CD4-positive, alpha-beta T cell treated with Interleukin-4 for 4 hours (primary cell): Measurements from ENCODE around the gene KLHL29.

Experiments used
- DNase-seq: peaks from one replicate; pipeline ENCODE4 v3.0.0-alpha.2; 2020

KLHL29 gene

DNA sequence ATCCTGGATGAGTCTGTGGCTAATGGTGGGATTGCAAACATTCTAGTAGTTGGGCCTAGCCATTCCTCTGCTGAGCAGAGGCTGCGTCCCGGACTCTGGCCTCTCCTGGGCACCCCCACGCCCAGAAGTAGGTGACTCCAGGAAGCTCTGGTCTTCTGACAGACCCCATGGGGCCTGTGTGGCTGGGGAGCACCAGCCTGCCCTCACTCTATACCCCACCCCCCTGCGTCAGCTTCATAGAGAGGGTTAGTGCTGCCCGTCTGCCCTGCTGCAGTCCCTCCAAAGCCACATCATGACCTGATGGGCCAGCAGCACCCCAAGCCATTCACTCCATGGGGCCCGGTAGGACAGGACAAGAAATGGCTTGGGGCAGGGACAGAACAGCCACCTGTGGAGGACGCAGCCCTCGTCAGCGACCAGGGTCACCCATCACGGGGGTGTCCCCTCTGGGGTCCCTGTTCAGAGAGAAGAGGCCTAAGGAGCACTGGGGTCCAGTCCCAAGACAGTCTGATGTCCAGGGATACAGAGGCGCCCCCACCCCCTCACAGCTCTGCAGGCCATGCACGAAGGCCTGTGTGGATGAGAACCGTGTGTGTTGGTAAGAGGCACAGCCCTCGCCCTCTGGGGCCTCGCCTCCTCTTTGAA lies 303.6 kb downstream of the KLHL29 start:
- DNase-seq = no peak

DNA sequence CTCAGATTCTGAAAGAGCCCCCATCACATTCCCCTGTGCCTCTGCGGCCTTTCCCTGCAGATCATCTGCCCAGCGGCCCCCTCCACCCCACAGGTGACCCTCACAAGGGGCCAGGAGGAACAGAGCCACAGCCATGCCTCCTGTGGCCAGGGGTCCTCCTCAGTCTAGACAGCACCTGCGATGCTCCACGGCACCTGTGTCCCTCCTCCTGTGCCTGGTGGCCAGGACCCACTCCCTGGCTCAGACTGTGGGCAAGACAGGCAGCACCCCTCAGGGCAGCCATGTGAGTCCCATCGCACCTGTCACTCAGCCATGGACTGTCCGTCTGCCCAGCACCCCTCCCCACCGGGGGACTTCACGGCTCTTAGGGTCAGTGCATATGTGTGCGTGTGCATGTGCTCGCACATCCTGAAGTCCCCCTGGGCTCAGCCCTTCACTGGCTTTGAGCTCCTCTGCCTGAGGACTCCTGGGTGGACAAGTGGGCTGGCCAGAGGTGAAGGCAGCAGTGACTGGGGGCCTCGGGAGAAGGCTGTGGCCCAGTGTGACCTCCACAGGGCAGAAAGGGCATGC lies 304.2 kb downstream of the KLHL29 start:
- no peak for DNase-seq

DNA sequence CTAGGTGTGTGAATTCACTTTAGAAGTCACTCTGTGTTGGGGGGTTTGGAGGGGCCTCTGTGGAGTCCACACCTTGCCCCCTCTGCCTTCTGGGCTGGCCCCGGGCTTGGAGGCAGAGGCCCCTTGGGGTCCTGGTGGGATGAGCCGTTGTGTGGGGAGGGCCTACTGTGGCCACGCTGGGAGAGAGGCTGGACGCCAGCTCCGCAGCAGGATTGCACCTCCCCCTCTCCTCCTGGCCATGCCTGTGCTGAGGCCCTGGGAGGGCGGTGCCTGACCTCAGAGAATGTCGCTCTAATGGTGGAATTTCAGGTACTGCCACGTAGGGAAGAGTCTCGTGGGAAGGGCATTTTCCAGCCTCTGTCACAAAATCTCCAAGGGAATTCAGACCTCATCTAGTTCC lies 304.9 kb downstream of the KLHL29 start:
- DNase-seq = no peak

DNA sequence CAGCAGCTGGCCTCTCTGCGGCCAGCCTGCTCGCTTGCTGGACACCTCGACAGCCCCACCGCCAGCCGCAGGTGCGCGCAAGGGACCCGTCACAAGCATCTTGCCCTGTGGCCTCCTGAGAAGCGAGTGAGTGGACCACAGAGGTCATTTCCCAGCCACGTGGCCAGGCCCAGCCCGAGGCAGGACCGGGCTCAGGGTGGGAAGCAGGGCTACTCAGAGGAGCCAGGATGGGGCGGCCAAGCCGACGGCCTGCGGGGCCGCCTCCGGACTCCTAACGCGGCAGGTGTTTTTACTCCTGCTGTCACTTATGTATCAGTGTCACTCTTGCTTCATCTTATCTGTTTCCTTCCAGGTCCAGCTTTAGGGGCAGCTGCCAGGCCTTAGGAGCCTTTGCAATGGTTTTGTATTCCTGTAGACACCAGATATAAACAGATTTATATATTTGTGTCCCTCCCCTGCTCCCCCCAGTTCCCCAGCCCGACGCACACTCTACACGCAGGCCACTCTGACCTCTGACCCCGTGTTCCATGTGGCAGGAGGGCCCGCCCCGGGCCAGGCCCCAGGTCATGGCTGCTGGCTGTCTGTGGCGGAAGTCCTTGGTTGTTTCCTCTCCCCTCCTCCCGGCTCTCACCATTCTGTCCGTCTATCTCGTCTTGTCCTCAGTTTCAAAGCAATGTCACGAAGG lies 305.6 kb downstream of the KLHL29 start:
- no peak for DNase-seq

DNA sequence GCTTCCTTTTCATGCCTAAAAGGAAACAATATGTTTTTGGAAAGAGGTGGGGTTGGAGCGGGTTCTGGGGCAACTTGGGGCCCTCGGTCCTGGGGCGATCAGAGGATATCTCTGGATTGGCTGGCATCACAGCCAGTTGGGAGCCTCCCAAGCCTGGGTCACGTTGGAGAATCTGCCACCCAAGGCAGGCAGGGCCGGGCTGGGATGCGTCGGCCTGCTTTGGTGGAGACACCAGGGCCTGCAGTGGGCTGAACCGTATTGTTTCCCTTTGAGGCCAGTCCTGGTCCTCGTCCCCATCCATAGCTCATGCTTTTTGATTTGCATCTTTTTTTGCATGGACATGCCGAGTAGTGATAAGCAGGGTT lies 306.1 kb downstream of the KLHL29 start:
- DNase-seq = no peak

DNA sequence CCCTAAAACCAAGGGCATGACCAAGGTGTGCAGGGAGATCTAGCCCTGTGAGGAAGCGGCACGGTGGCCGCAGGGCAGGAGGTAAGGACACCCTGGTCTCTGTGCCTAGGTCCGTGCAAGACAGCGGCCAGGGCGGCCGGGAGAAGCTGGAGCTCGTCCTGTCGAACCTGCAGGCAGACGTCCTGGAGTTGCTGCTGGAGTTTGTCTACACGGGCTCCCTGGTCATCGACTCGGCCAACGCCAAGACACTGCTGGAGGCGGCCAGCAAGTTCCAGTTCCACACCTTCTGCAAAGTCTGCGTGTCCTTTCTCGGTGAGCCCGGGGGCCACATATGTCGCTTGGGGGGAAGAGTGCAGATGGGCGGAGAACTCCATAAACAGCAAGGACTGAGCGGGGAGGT lies 306.6 kb downstream of the KLHL29 start:
- DNase-seq = no peak

DNA sequence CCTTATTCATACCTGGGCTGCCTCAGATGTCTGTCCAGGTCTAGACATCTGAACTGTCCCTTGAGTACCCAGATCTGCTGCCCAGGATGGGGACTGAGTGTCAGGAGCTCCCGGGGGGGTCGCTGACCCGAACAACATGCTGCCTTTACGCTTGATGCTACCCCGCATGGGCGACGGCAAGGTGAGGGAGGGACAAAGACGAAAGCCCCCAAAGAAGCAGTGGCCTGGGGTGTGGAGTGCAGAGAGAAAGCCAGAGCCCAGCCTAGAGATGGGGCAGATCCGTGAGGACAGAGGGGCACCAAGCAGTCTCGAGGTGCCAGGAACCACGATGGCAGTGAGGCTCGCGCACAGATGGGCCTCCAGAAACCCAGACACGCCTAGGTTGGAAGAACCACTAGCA lies 307.3 kb downstream of the KLHL29 start:
- DNase-seq = no peak

DNA sequence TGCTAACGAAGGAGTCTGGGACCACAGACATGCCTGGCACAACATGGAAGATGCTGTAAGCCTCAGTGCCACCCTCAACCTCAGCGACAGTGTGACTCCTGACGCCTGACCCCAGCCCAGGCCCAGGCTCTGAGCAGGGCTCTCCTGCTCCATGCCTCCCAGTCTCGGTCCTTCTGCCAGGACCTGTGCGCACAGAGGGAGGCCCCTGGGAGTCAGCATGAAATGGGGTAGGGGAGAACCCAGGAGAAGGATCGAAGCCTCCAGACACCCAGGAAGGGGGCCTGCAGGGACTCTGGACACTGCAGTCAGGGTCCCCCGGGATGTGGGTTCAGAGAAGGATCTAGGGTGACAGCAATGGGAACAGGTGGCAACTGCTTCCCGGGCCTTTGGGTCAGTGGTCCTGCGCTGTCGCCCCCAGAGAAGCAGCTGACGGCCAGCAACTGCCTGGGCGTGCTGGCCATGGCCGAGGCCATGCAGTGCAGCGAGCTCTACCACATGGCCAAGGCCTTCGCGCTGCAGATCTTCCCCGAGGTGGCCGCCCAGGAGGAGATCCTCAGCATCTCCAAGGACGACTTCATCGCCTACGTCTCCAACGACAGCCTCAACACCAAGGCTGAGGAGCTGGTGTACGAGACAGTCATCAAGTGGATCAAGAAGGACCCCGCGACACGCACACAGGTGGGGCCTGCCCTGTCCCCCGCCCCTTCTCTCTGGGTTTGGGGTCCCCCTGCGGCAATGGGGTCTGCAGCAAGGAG lies 308.0 kb downstream of the KLHL29 start:
- DNase-seq = no peak

DNA sequence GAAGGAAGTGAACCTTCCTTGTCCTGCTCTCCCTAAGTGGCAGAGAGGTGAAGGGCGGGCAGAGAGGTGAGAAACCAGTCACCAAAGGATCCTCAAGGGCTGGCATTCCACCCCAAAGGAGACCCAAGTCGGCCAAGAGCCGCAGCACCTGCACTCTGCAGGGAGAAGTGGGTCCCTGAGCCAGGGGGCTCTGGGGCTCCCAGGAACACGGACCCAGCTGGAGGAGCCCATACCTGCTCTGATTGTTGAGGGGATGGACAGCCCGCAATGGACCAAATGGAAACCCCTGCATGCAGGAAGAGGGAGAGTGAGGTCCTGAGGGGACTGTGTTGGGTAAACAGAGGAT lies 308.6 kb downstream of the KLHL29 start:
- no peak for DNase-seq

DNA sequence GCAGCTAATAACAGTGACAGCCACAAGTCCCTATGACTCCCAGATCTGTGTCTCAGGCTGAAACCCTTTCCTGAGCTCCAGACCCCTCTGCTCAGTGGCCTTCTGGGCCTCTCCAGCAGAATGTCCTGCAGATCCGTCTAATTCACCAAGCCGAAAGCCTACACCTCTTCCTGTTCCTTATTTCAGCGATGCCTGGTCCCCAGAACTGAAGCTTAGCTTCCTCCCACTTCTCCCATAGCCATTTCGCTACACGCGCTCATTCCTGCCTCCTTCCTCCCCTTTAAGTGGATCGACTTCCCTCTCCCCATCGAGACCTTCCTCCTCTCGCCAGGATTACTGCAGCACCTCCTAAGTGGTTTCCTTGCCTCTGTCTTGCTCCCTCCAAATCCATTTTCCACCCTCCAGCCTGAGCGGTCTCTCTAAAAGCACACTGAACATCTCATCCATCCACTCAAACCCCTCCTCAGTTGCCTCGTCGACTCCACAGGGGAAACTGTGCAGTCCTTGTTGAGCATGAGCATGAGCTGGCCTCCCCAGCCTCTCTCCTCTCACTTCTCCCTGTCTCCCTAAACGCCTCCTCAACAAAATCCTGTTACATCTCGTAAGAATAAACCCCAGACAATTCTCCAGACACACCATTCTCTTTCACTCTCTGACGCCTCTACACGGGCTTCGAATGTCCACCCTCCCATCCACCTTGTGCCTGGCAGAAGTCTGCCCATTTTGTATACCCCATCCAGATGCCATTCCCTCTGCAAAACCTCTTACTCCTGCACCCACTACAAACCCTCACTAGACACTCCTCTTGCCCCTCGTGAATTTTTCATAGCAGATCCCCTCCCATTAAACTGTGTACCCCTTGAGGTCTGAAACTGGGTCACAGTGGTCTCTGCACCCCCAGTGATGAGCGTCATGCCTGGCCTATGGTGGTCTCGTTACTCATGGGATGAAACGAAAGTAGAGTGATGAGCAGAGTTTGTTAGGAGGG lies 309.4 kb downstream of the KLHL29 start:
- DNase-seq = no peak

DNA sequence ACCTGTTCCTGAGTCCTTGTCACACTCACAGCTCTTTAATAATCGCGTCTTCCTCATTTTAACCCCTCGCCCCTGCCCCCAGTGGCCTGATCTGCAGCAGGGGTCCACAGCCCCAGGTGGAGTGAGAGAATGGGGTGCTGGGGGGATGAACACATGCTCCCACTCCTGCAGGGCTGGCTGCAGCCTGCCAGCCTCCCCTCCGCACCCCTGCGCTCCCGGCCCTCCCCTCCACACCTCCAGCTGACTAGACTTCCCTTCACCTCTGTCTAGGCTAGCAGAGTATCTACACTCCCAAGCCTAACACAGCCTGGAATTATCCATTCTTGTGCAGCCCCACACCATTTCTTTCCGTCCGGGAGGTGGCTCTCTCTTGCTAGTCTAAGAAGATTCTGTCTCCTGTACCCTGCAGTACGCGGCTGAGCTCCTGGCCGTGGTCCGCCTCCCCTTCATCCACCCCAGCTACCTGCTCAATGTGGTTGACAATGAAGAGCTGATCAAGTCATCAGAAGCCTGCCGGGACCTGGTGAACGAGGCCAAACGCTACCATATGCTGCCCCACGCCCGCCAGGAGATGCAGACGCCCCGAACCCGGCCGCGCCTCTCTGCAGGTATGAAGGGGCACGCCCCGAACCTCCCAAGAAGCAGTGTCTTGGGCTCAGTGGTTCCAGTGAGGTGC lies 310.4 kb downstream of the KLHL29 start:
- no peak for DNase-seq

DNA sequence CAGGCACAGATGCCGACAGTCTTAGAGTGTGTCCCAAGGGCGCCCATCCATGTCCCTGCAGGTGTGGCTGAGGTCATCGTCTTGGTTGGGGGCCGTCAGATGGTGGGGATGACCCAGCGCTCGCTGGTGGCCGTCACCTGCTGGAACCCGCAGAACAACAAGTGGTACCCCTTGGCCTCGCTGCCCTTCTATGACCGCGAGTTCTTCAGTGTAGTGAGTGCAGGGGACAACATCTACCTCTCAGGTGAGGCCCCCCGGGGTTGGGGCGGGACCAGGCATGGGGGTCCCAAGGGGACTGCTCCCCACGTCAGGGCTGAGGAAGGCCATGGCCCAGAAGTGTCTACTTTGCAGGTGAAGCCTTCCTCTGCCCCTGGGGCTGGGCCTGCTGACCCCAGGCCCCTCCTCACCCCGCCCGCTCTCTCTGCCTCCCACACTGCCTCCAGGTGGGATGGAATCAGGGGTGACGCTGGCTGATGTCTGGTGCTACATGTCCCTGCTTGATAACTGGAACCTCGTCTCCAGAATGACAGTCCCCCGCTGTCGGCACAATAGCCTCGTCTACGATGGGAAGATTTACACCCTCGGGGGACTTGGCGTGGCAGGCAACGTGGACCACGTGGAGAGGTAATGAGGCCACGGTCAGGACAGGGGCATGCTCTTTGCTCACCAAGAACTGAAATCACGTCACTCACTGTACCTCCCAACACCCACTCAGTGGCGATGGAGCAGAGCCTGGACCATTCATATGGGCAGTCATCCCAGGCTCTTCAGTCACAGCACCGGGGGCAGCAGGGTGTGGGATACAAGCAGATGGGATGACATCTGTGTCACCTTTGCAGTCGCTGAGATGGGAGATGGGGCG lies 311.1 kb downstream of the KLHL29 start:
- no peak for DNase-seq

DNA sequence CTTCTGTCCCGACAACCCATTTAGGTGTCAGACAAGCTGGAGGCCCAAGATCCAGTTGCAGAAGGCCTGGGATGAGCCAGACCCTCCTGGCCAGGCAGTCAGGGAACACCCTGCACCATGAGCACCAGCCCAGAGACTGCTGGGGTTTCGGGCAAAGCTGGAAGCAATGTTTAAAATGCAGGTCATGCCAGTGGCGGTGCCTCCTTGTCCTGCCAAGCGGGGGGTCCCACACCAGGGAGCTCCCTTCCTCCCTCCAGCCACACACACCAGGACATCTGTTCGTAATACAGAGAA lies 311.7 kb downstream of the KLHL29 start:
- no peak for DNase-seq

DNA sequence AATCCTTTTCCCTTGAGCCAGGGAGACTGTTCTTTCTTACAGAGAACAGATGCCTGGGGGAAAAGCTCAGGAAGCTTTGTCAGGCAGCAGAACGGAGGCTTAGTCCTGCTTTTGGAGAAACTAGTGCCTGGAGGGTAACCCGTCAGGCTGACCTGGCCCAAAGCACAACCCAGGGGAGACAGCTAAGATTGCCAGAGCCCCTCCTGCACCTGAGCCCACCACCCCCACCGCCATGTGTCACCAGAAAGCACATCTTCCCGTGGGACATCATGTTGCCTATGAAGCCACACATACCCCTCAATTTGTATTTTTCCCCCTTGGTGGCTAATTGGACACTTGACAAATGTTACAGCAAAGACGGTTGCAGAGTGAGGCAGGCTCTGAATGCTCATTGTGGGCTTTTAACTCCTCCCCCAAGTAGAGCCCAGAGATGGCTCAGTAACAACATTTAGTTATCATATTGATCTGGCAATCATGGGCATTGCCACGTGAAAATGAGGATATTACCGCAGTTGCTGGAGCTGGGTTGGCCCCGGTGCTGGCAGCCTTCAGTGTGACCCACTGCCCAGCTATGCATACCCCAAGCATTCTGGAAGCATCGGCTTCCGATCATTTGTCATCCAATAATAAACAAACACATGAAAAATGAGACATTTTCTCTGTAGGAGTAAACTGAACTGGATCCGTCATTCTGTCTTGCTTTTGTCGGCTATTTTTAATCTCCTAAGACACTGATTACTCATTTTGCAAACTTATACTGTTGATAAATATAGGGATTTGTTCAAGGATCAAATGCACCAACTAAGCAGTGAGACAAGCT lies 312.5 kb downstream of the KLHL29 start:
- no peak for DNase-seq

DNA sequence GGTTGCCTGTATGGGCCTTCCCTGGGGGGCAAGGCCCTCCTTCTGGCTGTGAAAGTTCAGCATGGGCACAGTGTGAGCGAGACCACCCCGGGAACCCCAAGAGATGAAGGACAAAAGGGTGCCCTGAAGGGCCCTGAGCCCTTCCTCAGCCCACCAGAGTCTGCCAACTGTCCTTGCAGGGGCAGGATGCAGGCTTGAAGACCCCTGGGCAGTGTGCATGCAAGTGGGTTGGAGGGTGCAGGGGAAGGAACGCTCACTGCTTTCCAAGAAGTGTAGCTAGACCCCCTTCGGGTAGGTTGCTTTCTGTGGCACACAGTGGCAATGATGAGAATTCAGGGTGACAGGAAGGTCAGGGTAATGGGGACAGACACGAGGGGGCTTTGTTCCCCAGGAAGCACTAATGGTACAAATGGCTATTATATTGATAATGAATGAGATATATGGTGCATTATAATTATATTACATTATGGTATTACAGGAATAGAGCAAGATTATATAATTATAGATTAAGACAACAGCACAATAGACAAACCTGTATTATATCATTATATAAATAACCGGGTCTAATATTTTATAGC lies 313.2 kb downstream of the KLHL29 start:
- DNase-seq = no peak

DNA sequence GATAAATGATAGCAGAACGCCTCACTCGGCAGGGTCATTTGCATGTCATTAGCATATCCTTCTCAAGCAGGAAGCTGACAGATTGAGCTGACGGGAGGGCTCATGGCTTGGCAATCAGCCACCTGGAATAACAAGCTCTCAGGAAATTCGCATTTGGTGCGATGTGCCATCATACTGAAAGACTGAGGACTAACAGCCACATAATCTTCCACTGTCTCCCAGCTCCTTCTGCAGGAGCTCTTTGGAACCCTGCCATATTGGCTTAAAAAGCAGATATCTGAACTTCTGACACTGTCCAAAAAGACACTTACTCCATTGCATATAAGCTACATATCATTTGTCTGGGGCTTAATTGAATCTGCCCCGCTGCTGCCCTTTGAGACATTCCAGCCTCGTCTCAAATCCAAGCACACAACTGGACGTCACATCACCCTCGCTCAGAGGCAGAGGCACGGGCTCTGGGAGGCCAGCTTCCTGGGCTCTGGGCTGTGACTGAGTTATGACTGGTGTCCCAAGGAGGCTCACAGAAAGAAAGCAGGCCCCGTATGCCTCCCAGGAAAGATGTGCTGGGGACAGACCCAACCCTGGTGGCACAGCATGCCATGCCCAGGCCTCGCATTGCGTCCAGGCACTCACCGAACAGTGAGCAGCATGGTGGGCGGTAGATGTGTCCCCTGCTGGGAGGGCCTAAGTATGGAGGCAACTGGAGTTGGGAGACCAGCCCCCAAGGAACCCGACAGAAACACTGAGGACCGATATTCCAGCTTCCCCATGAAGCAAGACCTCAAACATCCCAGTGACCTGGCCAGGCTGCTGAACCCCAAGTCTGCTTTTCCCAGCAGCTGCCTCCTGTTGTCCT lies 314.0 kb downstream of the KLHL29 start:
- DNase-seq = no peak

DNA sequence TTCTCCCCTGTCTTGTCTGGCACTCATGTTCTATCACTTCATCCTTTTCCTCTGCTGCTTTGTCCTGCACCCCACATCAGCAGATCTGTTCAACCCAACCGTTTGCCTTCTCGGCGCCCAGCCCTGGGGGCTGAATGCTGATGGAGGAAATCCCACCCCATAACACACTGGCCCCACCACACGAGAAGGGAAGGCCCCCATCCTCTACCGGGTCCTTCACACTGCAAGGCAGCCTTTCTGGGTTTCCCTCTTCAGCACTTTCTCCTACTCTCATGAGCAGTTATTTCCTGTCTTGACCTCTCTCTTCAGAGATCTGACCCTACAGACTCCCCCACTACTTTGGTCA lies 314.6 kb downstream of the KLHL29 start:
- DNase-seq = no peak

DNA sequence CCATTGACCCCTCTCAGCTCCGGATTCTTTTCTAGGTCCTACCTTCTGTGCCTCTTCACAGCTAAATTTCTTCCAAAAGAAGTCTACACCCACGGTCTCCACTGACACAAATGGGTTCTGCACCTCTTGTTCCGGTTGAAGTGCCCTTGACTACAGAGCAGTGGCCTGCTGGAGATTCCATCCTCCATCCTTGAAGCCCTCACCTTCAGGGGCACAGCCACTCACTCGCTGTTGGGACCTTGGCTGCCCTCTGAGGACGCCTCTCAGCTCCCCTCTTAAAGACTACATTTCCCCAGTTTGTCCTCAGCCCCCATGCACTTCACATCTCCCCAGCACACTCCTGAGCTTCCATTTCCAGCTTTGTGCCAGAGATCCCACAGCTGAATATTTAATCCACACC lies 315.6 kb downstream of the KLHL29 start:
- no peak for DNase-seq

DNA sequence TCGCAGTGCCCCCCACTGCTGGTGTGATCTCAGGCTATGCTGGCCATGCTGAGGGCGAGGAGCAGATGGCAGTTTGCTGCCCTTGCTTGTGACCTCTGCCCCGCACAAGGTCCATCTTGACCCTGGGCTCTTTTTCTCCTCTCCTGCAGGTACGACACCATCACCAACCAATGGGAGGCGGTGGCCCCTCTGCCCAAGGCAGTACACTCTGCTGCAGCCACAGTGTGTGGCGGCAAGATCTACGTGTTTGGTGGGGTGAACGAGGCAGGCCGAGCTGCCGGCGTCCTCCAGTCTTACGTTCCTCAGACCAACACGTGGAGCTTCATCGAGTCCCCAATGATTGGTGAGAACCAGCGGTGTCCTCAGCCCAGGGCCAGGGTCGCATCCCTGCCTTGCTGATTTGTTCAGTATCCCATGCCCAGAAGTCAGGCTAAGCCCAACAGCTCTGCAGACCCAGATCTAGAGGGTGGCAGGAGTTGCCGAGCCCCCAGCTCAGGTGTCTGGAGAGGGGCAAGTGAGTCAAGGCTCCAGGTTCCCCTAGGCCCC lies 318.1 kb downstream of the KLHL29 start:
- DNase-seq = no peak
